OCI-LY7 (cell line): ENCODE results near the gene DUS1L.

Experiments used
- CTCF ChIP-seq: fragments of 200-600 bp; sonication (generic); conservative IDR thresholded peaks from 2 replicates; pipeline ENCODE4 v1.5.1; 2014; ENCODE audit warnings: mild to moderate bottlenecking, antibody characterized with exemption, low read length, moderate library complexity, mixed read lengths
- EZH2phosphoT487 ChIP-seq: fragments of 200-600 bp; sonication (generic); IDR thresholded peaks from 2 replicates; pipeline ENCODE4 v1.6.1; 2018; ENCODE audit warnings: low read depth, borderline replicate concordance, mild to moderate bottlenecking, mixed run types, antibody characterized with exemption, low read length, moderate library complexity, mixed read lengths

GRCh38 chr17:82088838-82089722 is 23.5 kb upstream of the DUS1L start:
- TF ChIP-seq CTCF = no peak
- TF ChIP-seq EZH2phosphoT487 = no peak
